22Rv1 (cell line): ENCODE measurements around the gene WDR64.

Experiments
- H3K27ac ChIP-seq: fragments of 450-650 bp; 2 replicates; pipeline ENCODE4 v1.5.1; 2017
- CTCF ChIP-seq: fragments of 450-650 bp; IDR thresholded peaks from 2 replicates; pipeline ENCODE4 v1.5.1; 2017; ENCODE audit warnings: mild to moderate bottlenecking
- ZFX ChIP-seq: fragments of 450-650 bp; IDR thresholded peaks from 2 replicates; pipeline ENCODE4 v1.6.1; 2017; ENCODE audit warnings: antibody characterized with exemption, borderline replicate concordance

Gene WDR64

GRCh38 chr1:241695246-241696171 is 43.4 kb downstream of the WDR64 start:
- TF ChIP-seq ZFX, result no peak
- no peak for TF ChIP-seq CTCF
- no peak overlapping the region for H3K27ac ChIP-seq

- no peak for TF ChIP-seq CTCF
- TF ChIP-seq ZFX, result no peak
- H3K27ac ChIP-seq, result no peak overlapping the region
These were observed 44.2 kb downstream of the WDR64 start for GRCh38 chr1:241696172-241696814.

GRCh38 chr1:241696815-241697639 is 44.9 kb downstream of the WDR64 start:
- no peak overlapping the region for H3K27ac ChIP-seq
- TF ChIP-seq CTCF (no peak), ZFX (no peak)

DNA sequence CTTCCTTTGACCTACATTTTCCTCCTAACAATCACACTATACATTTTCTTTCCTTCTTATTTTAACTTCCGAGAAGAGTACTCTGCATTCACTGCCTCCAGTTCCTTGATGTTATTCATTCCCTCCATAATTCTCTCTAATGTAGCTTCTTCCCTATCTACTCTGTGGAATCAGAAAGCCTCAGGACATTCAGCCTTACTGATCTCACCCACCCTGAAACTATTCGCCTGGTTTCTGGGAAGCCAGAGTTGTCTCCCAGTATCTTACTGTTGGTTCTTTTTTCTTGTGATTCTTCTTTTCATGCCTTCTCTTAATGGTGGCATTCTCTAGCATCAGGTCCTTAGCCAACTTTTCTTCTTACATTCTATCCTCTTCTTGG is 45.5 kb downstream of the WDR64 start:
- TF ChIP-seq ZFX (no peak), CTCF (no peak)
- no peak overlapping the region for H3K27ac ChIP-seq

DNA sequence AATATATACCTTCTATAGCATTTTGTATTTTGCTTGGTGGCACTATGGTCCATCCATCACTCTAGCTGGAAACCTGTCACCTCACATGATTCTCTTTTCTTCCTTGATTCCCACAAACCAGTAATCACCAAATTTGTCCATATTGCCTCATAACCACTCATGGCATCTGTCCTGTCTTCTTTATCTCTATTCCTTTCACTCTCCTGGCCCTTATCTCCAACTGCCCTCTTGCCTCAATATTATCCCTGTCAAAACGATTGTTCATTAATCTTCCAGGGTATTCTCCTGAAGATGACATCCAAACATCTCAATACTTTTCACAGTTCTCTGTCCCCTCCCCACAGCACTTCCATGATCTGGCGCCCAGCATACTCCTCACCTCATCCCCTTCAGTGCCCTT is 46.1 kb downstream of the WDR64 start:
- no peak overlapping the region for H3K27ac ChIP-seq
- no peak for TF ChIP-seq CTCF
- no peak for TF ChIP-seq ZFX

- H3K27ac ChIP-seq, result no peak overlapping the region
- TF ChIP-seq ZFX (no peak), CTCF (no peak)
These were observed 49.6 kb downstream of the WDR64 start for GRCh38 chr1:241701483-241702295.
